ENCODE measurements around the gene PIK3C2G. TPM values are rescaled to one million over a fixed set of nuclear protein-coding genes. Genes with fewer than 3 reads are reported as not detected.

The PIK3C2G gene
- total RNA-seq, 4 donors from 2014 or later = 17.9 to 27.7 (median 26.6) TPM

DNA sequence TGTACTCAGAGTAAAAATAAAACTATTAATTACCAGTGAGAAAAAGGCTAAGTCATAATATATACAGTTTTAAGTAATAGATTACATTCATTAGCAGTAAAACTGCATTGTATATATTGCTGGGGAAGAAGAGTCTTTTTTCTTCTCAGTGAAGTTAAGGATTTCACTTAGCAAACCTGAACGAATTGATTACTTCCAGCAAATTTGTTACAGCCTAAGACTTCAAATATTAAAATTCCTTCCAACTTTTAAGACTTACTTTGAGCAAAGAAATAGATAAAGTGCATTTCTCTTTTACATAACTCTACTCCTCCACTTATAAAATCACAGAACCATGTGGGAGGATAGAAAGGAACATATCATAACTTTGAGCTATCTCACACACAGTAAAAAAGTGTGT lies 43.3 kb downstream of the PIK3C2G start:
- WGBS, 2 donors = 39 to 83% methylated on average over 1 of the region's 1 CpG
- intact Hi-C loops (cut with DNase I; ENCODE audit: low total_unique reads) = no loop called here
- no peak for DNase-seq (ENCODE audit: low spot score in 2 of 2)
- no peak overlapping the region for H3K4me3 ChIP-seq (ENCODE audit: low read depth, poor library complexity, severe bottlenecking)
- TF ChIP-seq POLR2A (IDR thresholded peaks at IDR 0.05) = no peak
- TF ChIP-seq, protein P1, sequence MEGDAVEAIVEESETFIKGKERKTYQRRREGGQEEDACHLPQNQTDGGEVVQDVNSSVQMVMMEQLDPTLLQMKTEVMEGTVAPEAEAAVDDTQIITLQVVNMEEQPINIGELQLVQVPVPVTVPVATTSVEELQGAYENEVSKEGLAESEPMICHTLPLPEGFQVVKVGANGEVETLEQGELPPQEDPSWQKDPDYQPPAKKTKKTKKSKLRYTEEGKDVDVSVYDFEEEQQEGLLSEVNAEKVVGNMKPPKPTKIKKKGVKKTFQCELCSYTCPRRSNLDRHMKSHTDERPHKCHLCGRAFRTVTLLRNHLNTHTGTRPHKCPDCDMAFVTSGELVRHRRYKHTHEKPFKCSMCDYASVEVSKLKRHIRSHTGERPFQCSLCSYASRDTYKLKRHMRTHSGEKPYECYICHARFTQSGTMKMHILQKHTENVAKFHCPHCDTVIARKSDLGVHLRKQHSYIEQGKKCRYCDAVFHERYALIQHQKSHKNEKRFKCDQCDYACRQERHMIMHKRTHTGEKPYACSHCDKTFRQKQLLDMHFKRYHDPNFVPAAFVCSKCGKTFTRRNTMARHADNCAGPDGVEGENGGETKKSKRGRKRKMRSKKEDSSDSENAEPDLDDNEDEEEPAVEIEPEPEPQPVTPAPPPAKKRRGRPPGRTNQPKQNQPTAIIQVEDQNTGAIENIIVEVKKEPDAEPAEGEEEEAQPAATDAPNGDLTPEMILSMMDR (IDR thresholded peaks at IDR 0.05) = no peak

DNA sequence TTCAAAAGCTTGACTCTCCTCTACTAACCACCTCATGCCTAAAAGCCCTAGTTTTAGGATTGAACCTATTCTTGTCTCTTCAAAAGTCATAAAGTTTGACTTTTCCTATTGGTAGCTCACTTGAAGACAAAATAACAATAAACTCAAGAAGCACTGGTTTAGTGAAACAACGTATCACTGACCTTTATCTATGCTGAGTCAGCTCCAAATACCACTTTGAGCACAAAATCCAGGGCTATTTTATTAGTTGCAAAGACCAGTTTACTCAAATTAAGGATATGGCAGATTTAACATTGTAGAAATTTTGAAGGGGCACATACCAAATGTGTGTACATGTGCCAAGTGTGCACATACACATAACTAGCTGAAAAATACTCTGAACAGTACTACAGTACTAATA lies 45.0 kb downstream of the PIK3C2G start:
- intact Hi-C loops (cut with DNase I; ENCODE audit: low total_unique reads) = no loop called here
- no peak overlapping the region for H3K4me3 ChIP-seq (ENCODE audit: low read depth, poor library complexity, severe bottlenecking)
- 80 to 86% methylated on average over 1 of the region's 1 CpG for WGBS, 2 donors
- no peak for DNase-seq (ENCODE audit: low spot score in 2 of 2)
- TF ChIP-seq POLR2A (IDR thresholded peaks at IDR 0.05) = no peak
- TF ChIP-seq, protein P1 (IDR thresholded peaks at IDR 0.05) = no peak

DNA sequence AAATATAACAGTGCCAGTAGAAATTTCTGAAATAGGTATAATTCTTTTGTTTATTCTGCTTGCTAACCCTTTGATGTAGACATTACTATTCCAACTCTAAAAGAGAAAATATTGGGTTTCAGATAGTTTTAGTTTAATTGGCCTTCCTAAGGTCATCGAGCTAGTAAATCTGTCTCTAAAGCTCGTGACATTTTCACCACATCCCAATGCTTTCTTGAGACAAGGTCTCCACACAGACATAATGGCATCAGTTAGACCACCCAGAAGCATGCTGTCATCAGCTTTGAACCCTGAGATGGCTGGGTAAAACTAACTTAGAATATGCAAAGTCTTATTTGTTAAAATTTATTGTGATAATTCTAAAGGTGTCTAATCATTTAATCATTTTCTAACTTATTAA lies 52.0 kb downstream of the PIK3C2G start:
- intact Hi-C loops (cut with DNase I; ENCODE audit: low total_unique reads) = no loop called here
- DNase-seq (ENCODE audit: low spot score in 2 of 2) = no peak
- TF ChIP-seq, protein P1 (IDR thresholded peaks at IDR 0.05) = no peak
- TF ChIP-seq POLR2A (IDR thresholded peaks at IDR 0.05) = no peak
- no peak overlapping the region for H3K4me3 ChIP-seq (ENCODE audit: low read depth, poor library complexity, severe bottlenecking)
- WGBS, 2 donors = 87 to 94% methylated on average over 2 of the region's 2 CpGs

DNA sequence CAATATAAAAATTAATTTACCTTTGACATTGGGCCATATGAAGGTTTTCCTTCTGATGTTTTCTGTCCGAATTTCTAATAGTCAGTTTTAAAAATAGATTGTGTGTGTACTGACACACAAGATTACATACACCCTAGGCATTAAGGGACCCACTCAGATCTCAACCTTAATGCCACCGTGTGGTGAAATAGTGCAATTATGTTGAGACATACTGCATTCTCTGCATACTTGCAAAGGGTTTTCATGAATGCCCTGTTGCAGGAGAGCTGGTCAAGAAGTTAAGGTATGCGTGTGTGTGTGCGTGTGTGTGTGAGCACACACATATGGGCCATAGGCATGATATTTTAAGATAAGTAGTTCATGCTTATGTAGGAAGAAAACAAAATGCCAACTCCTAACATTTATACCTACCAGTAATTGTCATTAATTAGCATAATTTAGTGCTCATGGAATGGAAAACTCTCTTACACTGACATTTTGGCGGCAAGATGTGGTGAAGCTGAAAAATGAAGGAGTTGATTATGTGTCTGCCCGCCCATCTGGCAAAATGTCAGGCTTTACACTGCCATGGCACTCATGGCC lies 58.8 kb downstream of the PIK3C2G start:
- TF ChIP-seq POLR2A (IDR thresholded peaks at IDR 0.05) = no peak
- TF ChIP-seq, protein P1 (IDR thresholded peaks at IDR 0.05) = no peak
- no peak for DNase-seq (ENCODE audit: low spot score in 2 of 2)
- 48 to 54% methylated on average over 6 of the region's 6 CpGs for WGBS, 2 donors

DNA sequence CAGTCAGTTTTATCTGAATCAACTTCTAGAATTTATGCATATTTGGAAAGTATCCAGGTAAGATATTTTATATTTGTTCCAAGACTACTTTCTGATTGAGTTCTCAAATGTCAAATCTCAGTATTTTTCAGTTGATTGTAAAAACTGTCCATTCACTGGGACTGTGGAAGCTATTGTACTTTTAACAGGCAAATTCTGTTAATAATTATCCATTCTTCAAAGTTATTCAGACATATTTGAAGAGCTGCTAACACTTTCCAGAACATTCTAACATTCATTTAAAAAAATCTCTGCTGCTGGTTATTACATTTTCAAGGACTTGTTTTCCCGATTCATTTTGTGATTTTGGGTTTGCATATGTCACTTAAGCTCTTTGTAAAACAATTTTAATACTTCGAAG lies 59.7 kb downstream of the PIK3C2G start:
- intact Hi-C loops (cut with DNase I; ENCODE audit: low total_unique reads) = no loop called here
- 76 to 77% methylated on average over 2 of the region's 2 CpGs for WGBS, 2 donors
- TF ChIP-seq POLR2A (IDR thresholded peaks at IDR 0.05) = no peak
- TF ChIP-seq, protein P1 (IDR thresholded peaks at IDR 0.05) = no peak
- no peak overlapping the region for H3K4me3 ChIP-seq (ENCODE audit: low read depth, poor library complexity, severe bottlenecking)
- DNase-seq (ENCODE audit: low spot score in 2 of 2) = no peak

More for the DNA sequence above, 58.8 kb downstream of the PIK3C2G start:
- no peak overlapping the region for H3K4me3 ChIP-seq (ENCODE audit: low read depth, poor library complexity, severe bottlenecking)
- intact Hi-C loops (cut with DNase I; ENCODE audit: low total_unique reads) = no loop called here

DNA sequence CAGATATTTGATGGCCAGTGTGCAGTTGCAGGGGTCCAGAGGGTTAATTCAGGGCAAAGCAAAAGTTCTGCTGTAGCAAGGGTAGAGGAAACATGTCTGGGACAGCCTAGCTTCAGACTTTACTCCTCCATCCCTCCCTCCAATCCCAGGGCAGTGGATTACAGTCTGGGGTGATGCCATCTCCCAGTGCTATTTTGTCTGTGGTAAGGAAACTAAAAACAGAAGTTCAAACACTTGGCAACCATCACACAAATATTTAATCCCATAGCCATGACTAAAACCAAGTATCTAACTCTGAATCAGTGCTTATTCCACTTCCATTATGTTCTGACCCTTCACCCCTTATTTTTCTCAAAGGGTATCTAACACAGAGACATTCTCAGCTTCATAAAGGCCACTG lies 61.8 kb downstream of the PIK3C2G start:
- TF ChIP-seq, protein P1 (IDR thresholded peaks at IDR 0.05) = no peak
- TF ChIP-seq POLR2A (IDR thresholded peaks at IDR 0.05) = no peak
- no peak for DNase-seq (ENCODE audit: low spot score in 2 of 2)
- intact Hi-C loops (cut with DNase I; ENCODE audit: low total_unique reads) = no loop called here
- no peak overlapping the region for H3K4me3 ChIP-seq (ENCODE audit: low read depth, poor library complexity, severe bottlenecking)

Data from lower leg skin (tissue), 4 donors.